MCF 10A (cell line): ENCODE results near the gene NPNT. TPM values are rescaled to one million over a fixed set of nuclear protein-coding genes. Genes with fewer than 3 reads are reported as not detected.

ENCODE experiments used
- BruUV-seq: library from RNA; stranded (reverse); fragments of 400-500 nt; replicated peaks from 2 replicates; lab custom pipeline; 2021; lab: Mats Ljungman, UMichigan
- CTCF ChIA-PET: fragments of 300-600 bp; sonication (Branson Sonifier 250); formaldehyde crosslinking; extraction: SDS; loops from one replicate; lab custom pipeline; 2021; ENCODE audit warnings: antibody characterized with exemption, inconsistent platforms; lab: Yijun Ruan, JAX
- POLR2A ChIA-PET: fragments of 300-600, 350-650 bp; sonication (Branson Sonifier 250); formaldehyde crosslinking; extraction: SDS; loops from one replicate; lab custom pipeline; 2020; ENCODE audit warnings: antibody characterized with exemption, inconsistent platforms; lab: Yijun Ruan, JAX
- DNase-seq: peaks from one replicate; pipeline ENCODE4 v3.0.0-alpha.2; 2018; ENCODE audit not compliant: unreplicated experiment
- H3K27ac Mint-ChIP-seq: one replicate; pipeline ENCODE4 v1.8.0; 2022; ENCODE audit warnings: mild to moderate bottlenecking, low read depth, mixed read lengths; ENCODE audit not compliant: unreplicated experiment
- H3K27me3 Mint-ChIP-seq: one replicate; pipeline ENCODE4 v1.8.0; 2022; ENCODE audit warnings: mixed read lengths; ENCODE audit not compliant: insufficient read depth, unreplicated experiment
- H3K36me3 Mint-ChIP-seq: one replicate; pipeline ENCODE4 v1.8.0; 2022; ENCODE audit warnings: mild to moderate bottlenecking, moderate library complexity, mixed read lengths; ENCODE audit not compliant: insufficient read depth, unreplicated experiment
- H3K4me1 Mint-ChIP-seq: one replicate; pipeline ENCODE4 v1.8.0; 2022; ENCODE audit warnings: mixed read lengths; ENCODE audit not compliant: insufficient read depth, unreplicated experiment
- H3K4me3 Mint-ChIP-seq: one replicate; pipeline ENCODE4 v1.8.0; 2022; ENCODE audit warnings: mild to moderate bottlenecking, moderate library complexity, mixed read lengths; ENCODE audit not compliant: unreplicated experiment
- H3K9me3 Mint-ChIP-seq: one replicate; pipeline ENCODE4 v1.8.0; 2022; ENCODE audit warnings: mixed read lengths; ENCODE audit not compliant: unreplicated experiment
- intact Hi-C: fragments of 100-400 bp; cut with micrococcal nuclease; formaldehyde crosslinking; loops from 2 replicates; pipeline ENCODE4 v1.14.1; 2022
- total RNA-seq: library from RNA; stranded (reverse); gene quantifications from 2 replicates; pipeline ENCODE4 v1.2.3, GENCODE V29; 2022
- TF ChIP-seq, protein P1 (sequence below): fragments of 200-600 bp; IDR thresholded peaks from one replicate; pipeline ENCODE4 v1.8.0; 2022; ENCODE audit warnings: antibody characterized with exemption, mild to moderate bottlenecking; ENCODE audit not compliant: unreplicated experiment

The NPNT gene
- total RNA-seq, 1 experiment from 2014 or later, result 0.09 TPM

DNA sequence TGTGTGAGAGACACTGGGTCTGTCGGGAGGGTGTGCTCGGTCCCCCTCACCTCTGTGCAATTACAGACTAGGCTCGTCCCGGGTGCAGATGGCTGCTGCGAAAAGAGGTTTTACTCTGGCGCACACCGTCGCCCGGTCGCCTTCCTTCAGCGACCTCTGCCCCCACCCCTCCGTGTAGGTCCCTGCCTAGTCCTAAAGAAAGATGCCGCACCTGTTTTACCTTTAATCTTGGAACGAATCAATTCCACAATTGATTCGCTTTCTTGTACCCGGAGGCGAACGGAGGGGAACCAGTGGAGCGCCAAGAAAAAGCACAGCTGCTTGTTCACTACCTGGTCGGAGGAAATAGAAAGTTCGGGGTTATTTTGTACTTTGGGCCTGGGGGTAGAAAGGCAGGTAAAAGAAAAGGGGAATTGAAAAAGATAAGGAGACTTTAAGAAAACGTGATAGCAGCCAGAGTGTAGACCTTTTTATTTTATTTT lies 1.2 kb downstream of the NPNT start:
- BruUV-seq, result no TSS peak
- H3K27ac Mint-ChIP-seq, result no peak overlapping the region
- H3K4me3 Mint-ChIP-seq, result no peak overlapping the region
- ChIA-PET POLR2A (interaction anchor here (1.2 kb wide), 2 partner anchors 10 to 21 kb away, joined by 4 read pairs; no protein-coding TSS in a partner anchor), CTCF (interaction anchor here (0.6 kb wide), 1 partner anchor 64 kb away, joined by 3 read pairs; no protein-coding TSS in a partner anchor)
- H3K4me1 Mint-ChIP-seq, result peaks cover 27% of the 10 kb centered on the region
- H3K27me3 Mint-ChIP-seq, result peaks cover 24% of the 10 kb centered on the region
- no peaks in the 10 kb centered on the region for H3K9me3 Mint-ChIP-seq
- TF ChIP-seq, protein P1, sequence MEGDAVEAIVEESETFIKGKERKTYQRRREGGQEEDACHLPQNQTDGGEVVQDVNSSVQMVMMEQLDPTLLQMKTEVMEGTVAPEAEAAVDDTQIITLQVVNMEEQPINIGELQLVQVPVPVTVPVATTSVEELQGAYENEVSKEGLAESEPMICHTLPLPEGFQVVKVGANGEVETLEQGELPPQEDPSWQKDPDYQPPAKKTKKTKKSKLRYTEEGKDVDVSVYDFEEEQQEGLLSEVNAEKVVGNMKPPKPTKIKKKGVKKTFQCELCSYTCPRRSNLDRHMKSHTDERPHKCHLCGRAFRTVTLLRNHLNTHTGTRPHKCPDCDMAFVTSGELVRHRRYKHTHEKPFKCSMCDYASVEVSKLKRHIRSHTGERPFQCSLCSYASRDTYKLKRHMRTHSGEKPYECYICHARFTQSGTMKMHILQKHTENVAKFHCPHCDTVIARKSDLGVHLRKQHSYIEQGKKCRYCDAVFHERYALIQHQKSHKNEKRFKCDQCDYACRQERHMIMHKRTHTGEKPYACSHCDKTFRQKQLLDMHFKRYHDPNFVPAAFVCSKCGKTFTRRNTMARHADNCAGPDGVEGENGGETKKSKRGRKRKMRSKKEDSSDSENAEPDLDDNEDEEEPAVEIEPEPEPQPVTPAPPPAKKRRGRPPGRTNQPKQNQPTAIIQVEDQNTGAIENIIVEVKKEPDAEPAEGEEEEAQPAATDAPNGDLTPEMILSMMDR, result no peak
- no peaks in the 10 kb centered on the region for H3K36me3 Mint-ChIP-seq
- intact Hi-C loops, result no loop called here
- DNase-seq, result no peak

DNA sequence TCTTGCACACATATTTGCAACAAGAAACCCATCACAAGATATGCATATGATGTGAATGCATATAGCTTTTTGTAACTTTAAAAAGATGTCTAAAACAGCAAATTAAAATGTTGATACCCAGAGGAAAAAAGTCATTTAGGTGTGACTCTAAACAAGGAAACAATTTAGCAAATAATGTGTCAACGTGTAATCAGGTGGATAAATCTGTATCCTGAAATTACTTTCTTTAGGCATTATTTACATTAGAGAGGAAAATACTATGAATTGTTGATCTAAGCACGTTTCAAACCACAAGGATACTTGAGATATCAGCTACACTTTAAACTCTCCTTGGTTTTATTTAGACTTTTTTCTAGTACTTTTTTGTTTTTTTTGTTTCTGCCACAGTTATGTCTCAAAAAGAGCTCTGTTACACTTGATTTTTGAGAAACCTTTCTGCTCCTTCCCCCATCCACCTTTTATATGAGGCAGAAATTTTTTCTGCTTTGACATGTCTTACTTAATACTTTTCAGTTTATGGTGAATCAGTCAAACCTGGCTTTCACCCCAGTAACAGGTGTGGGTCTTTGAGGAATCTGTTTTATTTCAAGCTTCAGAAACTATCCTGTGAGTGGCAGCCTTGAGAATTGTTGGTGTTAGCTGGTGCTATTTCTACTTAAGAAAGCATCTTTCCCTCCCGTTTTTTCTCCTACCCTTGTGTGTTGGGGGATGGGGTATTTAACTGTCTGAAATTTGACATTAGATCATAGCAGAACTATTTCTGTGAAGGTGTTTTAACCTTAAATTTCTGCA lies 1.9 kb downstream of the NPNT start:
- CTCF ChIA-PET, result interaction anchor here (0.6 kb wide), 1 partner anchor 63 kb away, joined by 3 read pairs; no protein-coding TSS in a partner anchor
- peaks cover 19% of the 10 kb centered on the region for H3K27me3 Mint-ChIP-seq
- H3K4me3 Mint-ChIP-seq, result no peak overlapping the region

DNA sequence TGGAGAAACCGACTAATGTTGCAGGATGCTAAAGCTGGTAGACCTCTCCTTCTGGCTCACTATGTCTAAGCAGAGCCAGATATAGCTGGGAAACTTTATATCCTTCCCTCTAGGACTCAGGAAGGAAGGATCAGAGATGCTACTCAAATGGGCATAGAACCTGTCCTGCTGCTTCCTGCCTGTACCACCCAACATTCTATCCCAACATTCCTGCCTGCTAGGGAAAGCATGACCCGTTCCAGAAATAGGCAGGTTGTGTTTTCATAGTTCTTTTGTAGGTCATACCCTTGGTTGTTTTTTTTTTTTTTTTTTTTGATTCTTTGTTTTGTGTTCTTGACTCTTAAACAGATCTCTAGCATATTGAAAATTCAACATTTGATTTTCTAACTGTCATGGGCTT lies 5.3 kb downstream of the NPNT start:
- intact Hi-C loops, result no loop called here
- no peak for DNase-seq
- no peaks in the 10 kb centered on the region for H3K9me3 Mint-ChIP-seq
- POLR2A ChIA-PET, result interaction anchor here (1.0 kb wide), 1 partner anchor 8 kb away, joined by 3 read pairs; no protein-coding TSS in a partner anchor
- BruUV-seq, result no TSS peak
- no peak overlapping the region for H3K27ac Mint-ChIP-seq
- H3K4me1 Mint-ChIP-seq, result peaks cover 21% of the 10 kb centered on the region
- H3K27me3 Mint-ChIP-seq, result no peaks in the 10 kb centered on the region
- H3K4me3 Mint-ChIP-seq, result no peak overlapping the region
- TF ChIP-seq, protein P1, result no peak
- CTCF ChIA-PET, result interaction anchor here (1.5 kb wide), 1 partner anchor 9 kb away, joined by 5 read pairs; no protein-coding TSS in a partner anchor
- H3K36me3 Mint-ChIP-seq, result no peaks in the 10 kb centered on the region

More for the DNA sequence above, 1.9 kb downstream of the NPNT start:
- BruUV-seq, result no TSS peak
- Mint-ChIP-seq H3K9me3 (no peaks in the 10 kb centered on the region), H3K36me3 (no peaks in the 10 kb centered on the region), H3K27ac (no peak overlapping the region), H3K4me1 (peaks cover 27% of the 10 kb centered on the region)
- DNase-seq, result peak; percentile 8
- POLR2A ChIA-PET, result interaction anchor here (1.1 to 1.2 kb wide), 3 partner anchors 9 to 187 kb away, joined by 3 to 4 read pairs (median 4); no protein-coding TSS in a partner anchor
- intact Hi-C loops, result no loop called here
- TF ChIP-seq, protein P1, result no peak
